ENCODE data around the gene ADPRHL1.

Gene ADPRHL1

DNA sequence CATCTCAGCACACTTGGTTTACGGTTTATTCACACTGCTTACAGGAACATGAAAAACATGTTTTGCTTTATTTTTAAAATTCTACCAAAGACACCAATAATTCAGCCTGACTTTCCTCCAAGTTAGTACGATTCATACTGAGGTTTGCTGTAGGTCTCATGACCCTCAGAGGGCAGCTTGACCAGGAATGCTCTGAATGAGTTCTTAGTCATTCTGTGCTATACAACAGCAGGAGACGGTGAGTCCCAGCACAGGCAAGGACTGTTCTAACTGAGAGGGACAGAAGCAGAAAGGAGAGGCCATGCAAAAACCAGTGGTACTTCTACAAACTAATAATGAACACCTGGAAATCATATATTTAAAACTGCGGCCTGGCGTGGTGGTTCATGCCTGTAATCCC lies 95.8 kb downstream of the ADPRHL1 start:
- no peak overlapping the region for H3K9ac ChIP-seq (ENCODE audit: insufficient read length, low read depth)
- H3K36me3 ChIP-seq (ENCODE audit: insufficient read depth, insufficient read length, low read length) = peaks cover 27% of the 10 kb centered on the region
- H3K27me3 ChIP-seq (ENCODE audit: insufficient read depth, insufficient read length) = no peaks in the 10 kb centered on the region
- DNase-seq (ENCODE audit: low read depth, low spot score) = no peak
- peaks cover 3% of the 10 kb centered on the region for H3K4me1 ChIP-seq (ENCODE audit: insufficient read depth, insufficient read length)
- no peak for TF ChIP-seq YY1 (IDR thresholded peaks at IDR 0.05; ENCODE audit: insufficient read depth, insufficient read length)
- TF ChIP-seq ZNF274 (IDR thresholded peaks at IDR 0.05; ENCODE audit: low read depth, low read length) = no peak
- TF ChIP-seq SUZ12 (IDR thresholded peaks at IDR 0.05; ENCODE audit: extremely low read depth, insufficient read depth, insufficient read length) = no peak
- H3K4me3 ChIP-seq (ENCODE audit: insufficient read length, low read depth) = no peak overlapping the region
- no peaks in the 10 kb centered on the region for H3K9me3 ChIP-seq (ENCODE audit: insufficient read depth, low read length)

DNA sequence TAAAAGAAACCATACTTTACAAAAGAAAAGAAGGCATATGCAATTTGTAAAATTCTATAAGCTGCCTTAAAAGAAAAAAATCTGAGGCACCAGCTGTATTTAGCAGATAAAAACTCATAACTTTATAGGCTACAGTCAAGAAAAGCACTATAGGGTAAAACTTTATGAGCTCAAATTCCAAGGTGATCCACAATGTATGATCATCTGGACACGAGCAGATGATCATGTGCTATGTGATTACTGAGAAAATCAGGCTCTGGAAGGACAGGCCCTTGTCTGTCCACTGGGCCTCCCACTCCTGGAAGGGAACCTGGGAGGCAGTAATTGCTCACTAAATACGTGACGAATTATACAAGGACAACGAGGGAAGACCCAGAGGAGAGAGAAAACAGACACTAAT lies 96.7 kb downstream of the ADPRHL1 start:
- Histone ChIP-seq H3K9ac (ENCODE audit: insufficient read length, low read depth) (no peak overlapping the region), H3K36me3 (ENCODE audit: insufficient read depth, insufficient read length, low read length) (peaks cover 27% of the 10 kb centered on the region), H3K9me3 (ENCODE audit: insufficient read depth, low read length) (no peaks in the 10 kb centered on the region), H3K4me1 (ENCODE audit: insufficient read depth, insufficient read length) (peaks cover 4% of the 10 kb centered on the region), H3K27me3 (ENCODE audit: insufficient read depth, insufficient read length) (no peaks in the 10 kb centered on the region), H3K4me3 (ENCODE audit: insufficient read length, low read depth) (no peak overlapping the region)
- no peak for DNase-seq (ENCODE audit: low read depth, low spot score)
- TF ChIP-seq SUZ12 (IDR thresholded peaks at IDR 0.05; ENCODE audit: extremely low read depth, insufficient read depth, insufficient read length) (no peak), YY1 (IDR thresholded peaks at IDR 0.05; ENCODE audit: insufficient read depth, insufficient read length) (no peak), ZNF274 (IDR thresholded peaks at IDR 0.05; ENCODE audit: low read depth, low read length) (no peak)

DNA sequence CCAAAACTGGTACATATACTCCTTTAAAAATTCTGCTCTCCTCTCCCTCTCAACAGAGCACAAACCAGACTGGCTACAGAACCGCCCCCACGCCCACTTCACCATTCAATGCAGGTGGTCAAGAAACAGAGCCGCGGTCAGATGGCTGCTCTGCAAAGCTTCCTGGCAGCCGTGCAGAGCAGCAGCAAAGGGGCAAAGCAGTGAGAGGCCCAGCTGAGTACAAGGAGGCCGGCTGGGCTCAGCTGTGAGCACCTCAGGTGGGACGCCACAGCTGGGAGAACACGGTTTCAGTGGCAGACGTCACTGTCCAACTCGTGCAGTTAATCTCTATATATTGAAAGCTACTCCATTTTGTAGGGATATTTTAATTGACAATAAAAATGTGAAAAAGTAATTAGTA lies 97.7 kb downstream of the ADPRHL1 start:
- no peak for DNase-seq (ENCODE audit: low read depth, low spot score)
- Histone ChIP-seq H3K4me1 (ENCODE audit: insufficient read depth, insufficient read length) (peaks cover 2% of the 10 kb centered on the region), H3K36me3 (ENCODE audit: insufficient read depth, insufficient read length, low read length) (peaks cover 26% of the 10 kb centered on the region), H3K27me3 (ENCODE audit: insufficient read depth, insufficient read length) (no peaks in the 10 kb centered on the region), H3K9me3 (ENCODE audit: insufficient read depth, low read length) (no peaks in the 10 kb centered on the region), H3K9ac (ENCODE audit: insufficient read length, low read depth) (no peak overlapping the region), H3K4me3 (ENCODE audit: insufficient read length, low read depth) (no peak overlapping the region)
- TF ChIP-seq SUZ12 (IDR thresholded peaks at IDR 0.05; ENCODE audit: extremely low read depth, insufficient read depth, insufficient read length) (no peak), ZNF274 (IDR thresholded peaks at IDR 0.05; ENCODE audit: low read depth, low read length) (no peak), YY1 (IDR thresholded peaks at IDR 0.05; ENCODE audit: insufficient read depth, insufficient read length) (no peak)

DNA sequence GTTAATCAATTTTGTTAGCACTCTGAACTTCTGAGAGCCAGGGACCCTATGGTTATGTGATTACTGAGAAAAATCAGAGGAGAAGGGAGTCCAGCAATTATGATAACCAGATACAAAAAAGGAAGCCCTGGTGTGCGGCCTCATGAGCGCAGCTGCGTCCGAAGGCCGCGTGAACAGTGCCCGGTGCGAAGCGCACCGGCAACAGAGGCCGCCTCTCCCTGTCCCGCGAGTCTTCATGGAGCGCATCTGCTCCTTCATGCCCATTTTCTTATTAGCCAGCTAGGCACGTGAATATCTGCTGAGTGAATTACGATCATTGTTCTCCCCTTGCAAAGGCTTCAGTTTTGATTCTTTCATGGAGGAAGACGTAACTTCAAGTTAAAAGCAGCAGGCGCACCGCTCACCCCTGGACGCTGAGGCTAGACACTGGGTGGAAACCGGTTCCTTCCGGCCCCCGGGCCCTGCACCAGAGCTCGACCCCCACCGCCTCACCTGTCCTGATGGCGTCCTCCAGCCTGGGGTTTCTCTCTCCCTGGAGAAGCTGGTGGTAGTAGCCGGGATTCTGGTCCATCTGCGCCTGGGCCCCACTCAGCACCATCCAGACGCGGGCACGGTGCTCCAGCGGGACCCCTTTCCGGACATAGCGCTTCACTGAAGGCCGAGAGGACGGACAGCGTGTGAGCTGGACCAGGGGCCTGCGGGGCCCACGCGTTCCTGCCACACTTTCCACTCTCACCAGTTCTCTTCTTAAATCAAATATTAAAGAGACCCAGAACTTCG lies 98.3 kb downstream of the ADPRHL1 start:
- no peak overlapping the region for H3K4me3 ChIP-seq (ENCODE audit: insufficient read length, low read depth)
- H3K9ac ChIP-seq (ENCODE audit: insufficient read length, low read depth) = no peak overlapping the region
- peaks cover 2% of the 10 kb centered on the region for H3K4me1 ChIP-seq (ENCODE audit: insufficient read depth, insufficient read length)
- no peak for TF ChIP-seq YY1 (IDR thresholded peaks at IDR 0.05; ENCODE audit: insufficient read depth, insufficient read length)
- no peak for TF ChIP-seq ZNF274 (IDR thresholded peaks at IDR 0.05; ENCODE audit: low read depth, low read length)
- TF ChIP-seq SUZ12 (IDR thresholded peaks at IDR 0.05; ENCODE audit: extremely low read depth, insufficient read depth, insufficient read length) = no peak
- peaks cover 32% of the 10 kb centered on the region for H3K36me3 ChIP-seq (ENCODE audit: insufficient read depth, insufficient read length, low read length)
- DNase-seq (ENCODE audit: low read depth, low spot score) = no peak
- no peaks in the 10 kb centered on the region for H3K27me3 ChIP-seq (ENCODE audit: insufficient read depth, insufficient read length)
- H3K9me3 ChIP-seq (ENCODE audit: insufficient read depth, low read length) = no peaks in the 10 kb centered on the region

DNA sequence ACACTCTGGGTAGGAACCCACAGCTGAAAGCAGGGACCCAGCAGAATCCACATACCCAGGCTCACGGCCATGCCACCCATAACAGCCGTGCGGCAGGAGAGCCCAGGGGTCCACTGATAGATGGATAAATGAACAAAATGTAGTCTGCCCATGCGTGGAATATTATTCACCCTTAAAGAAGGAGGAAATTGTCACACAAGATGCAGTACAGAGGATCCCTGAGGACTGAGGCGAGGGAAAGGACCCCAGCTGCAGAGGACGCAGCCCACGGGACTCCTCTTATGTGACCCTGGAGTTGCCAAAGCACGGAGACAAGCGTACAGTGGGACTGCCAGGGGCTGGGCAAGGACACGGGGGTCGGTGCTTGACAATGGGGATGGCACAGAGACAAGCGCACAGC lies 100.0 kb downstream of the ADPRHL1 start:
- H3K36me3 ChIP-seq (ENCODE audit: insufficient read depth, insufficient read length, low read length) = peaks cover 41% of the 10 kb centered on the region
- H3K4me3 ChIP-seq (ENCODE audit: insufficient read length, low read depth) = no peak overlapping the region
- no peaks in the 10 kb centered on the region for H3K9me3 ChIP-seq (ENCODE audit: insufficient read depth, low read length)
- DNase-seq (ENCODE audit: low read depth, low spot score) = no peak
- no peaks in the 10 kb centered on the region for H3K27me3 ChIP-seq (ENCODE audit: insufficient read depth, insufficient read length)
- H3K9ac ChIP-seq (ENCODE audit: insufficient read length, low read depth) = no peak overlapping the region
- peaks cover 2% of the 10 kb centered on the region for H3K4me1 ChIP-seq (ENCODE audit: insufficient read depth, insufficient read length)
- TF ChIP-seq ZNF274 (IDR thresholded peaks at IDR 0.05; ENCODE audit: low read depth, low read length) = no peak
- TF ChIP-seq YY1 (IDR thresholded peaks at IDR 0.05; ENCODE audit: insufficient read depth, insufficient read length) = no peak
- no peak for TF ChIP-seq SUZ12 (IDR thresholded peaks at IDR 0.05; ENCODE audit: extremely low read depth, insufficient read depth, insufficient read length)

DNA sequence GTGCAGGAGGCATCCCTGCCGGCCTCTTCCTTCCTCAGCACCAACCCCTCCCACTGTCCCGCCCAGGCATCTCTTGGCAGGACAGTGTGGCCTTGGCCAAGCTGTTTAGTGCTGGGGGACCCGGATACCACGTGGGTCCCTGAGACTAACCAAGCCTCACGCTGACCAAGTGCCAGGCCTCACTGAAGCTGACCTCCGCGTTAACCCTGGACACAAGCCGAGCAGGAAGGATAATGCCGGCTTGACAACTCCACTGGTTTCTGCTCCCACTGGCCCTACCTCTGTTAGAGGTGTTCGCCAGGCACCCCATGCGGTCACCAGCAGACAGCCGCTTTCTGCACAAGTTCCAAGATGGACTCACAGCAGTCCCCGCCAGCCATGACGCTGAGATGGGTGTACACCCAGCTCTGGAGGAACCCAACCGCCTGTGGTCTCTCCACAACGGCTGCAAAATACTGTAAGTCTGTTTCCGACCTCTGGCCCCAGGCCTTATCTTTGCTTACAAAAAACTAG lies 101.7 kb downstream of the ADPRHL1 start:
- no peak overlapping the region for H3K9ac ChIP-seq (ENCODE audit: insufficient read length, low read depth)
- no peak for DNase-seq (ENCODE audit: low read depth, low spot score)
- H3K36me3 ChIP-seq (ENCODE audit: insufficient read depth, insufficient read length, low read length) = peaks cover 47% of the 10 kb centered on the region
- H3K9me3 ChIP-seq (ENCODE audit: insufficient read depth, low read length) = no peaks in the 10 kb centered on the region
- H3K4me1 ChIP-seq (ENCODE audit: insufficient read depth, insufficient read length) = peaks cover 2% of the 10 kb centered on the region
- no peak for TF ChIP-seq YY1 (IDR thresholded peaks at IDR 0.05; ENCODE audit: insufficient read depth, insufficient read length)
- no peak for TF ChIP-seq SUZ12 (IDR thresholded peaks at IDR 0.05; ENCODE audit: extremely low read depth, insufficient read depth, insufficient read length)
- TF ChIP-seq ZNF274 (IDR thresholded peaks at IDR 0.05; ENCODE audit: low read depth, low read length) = no peak
- no peaks in the 10 kb centered on the region for H3K27me3 ChIP-seq (ENCODE audit: insufficient read depth, insufficient read length)
- no peak overlapping the region for H3K4me3 ChIP-seq (ENCODE audit: insufficient read length, low read depth)

DNA sequence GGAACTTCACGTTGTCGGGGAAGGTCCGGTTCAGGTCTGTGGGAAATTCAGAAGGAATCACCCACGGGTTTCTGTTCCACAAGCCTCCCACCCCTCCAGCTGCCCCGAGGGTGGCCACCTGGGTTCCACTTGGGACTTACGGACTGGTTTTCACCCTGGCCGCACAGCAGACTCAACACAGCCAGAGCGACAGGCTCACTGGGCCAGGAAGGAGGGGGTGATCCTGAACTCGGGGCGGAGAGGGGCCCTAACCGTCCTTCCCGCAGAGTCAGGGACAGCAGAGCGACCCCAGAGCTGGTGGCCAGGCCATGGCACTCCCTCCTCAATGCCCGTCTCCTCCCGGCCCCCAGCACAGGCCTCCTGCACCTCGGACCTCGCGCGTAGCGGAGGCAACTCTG lies 102.4 kb downstream of the ADPRHL1 start:
- no peak for TF ChIP-seq SUZ12 (IDR thresholded peaks at IDR 0.05; ENCODE audit: extremely low read depth, insufficient read depth, insufficient read length)
- TF ChIP-seq YY1 (IDR thresholded peaks at IDR 0.05; ENCODE audit: insufficient read depth, insufficient read length) = no peak
- H3K36me3 ChIP-seq (ENCODE audit: insufficient read depth, insufficient read length, low read length) = peaks cover 47% of the 10 kb centered on the region

More for the DNA sequence above, 102.4 kb downstream of the ADPRHL1 start:
- Histone ChIP-seq H3K9me3 (ENCODE audit: insufficient read depth, low read length) (no peaks in the 10 kb centered on the region), H3K27me3 (ENCODE audit: insufficient read depth, insufficient read length) (no peaks in the 10 kb centered on the region), H3K9ac (ENCODE audit: insufficient read length, low read depth) (peak overlapping the region; percentile 17), H3K4me1 (ENCODE audit: insufficient read depth, insufficient read length) (peaks cover 2% of the 10 kb centered on the region), H3K4me3 (ENCODE audit: insufficient read length, low read depth) (no peak overlapping the region)
- no peak for DNase-seq (ENCODE audit: low read depth, low spot score)
